ENCODE results near the gene RPRD1B.

Gene RPRD1B

GRCh38 chr20:38139977-38140753 lies 106.6 kb downstream of the RPRD1B start:
- TF ChIP-seq EZH2 (IDR thresholded peaks at IDR 0.05; ENCODE audit: borderline replicate concordance, low read length), result no peak
- no peak for TF ChIP-seq CTCF (IDR thresholded peaks at IDR 0.05; ENCODE audit: low read length)
- H3K4me2 ChIP-seq (ENCODE audit: low read length), result no peak overlapping the region
- H2AFZ ChIP-seq (ENCODE audit: low read length), result no peak overlapping the region
- no peaks in the 10 kb centered on the region for H3K79me2 ChIP-seq (ENCODE audit: insufficient read depth, low read length)
- no peaks in the 10 kb centered on the region for H3F3A ChIP-seq (ENCODE audit: insufficient read depth, low read length)
- H3K36me3 ChIP-seq (ENCODE audit: insufficient read depth, low read length), result no peaks in the 10 kb centered on the region
- H3K4me3 ChIP-seq (ENCODE audit: low read depth, low read length, poor library complexity, severe bottlenecking), result no peak overlapping the region
- H3K9me2 ChIP-seq (ENCODE audit: low read depth, low read length), result no peaks in the 10 kb centered on the region
- no peaks in the 10 kb centered on the region for H4K20me1 ChIP-seq (ENCODE audit: insufficient read depth, low read length)
- H3K27me3 ChIP-seq (ENCODE audit: insufficient read depth, low read length), result no peaks in the 10 kb centered on the region
- H3K27ac ChIP-seq (ENCODE audit: low read depth, low read length, poor library complexity, severe bottlenecking), result no peak overlapping the region
- no peaks in the 10 kb centered on the region for H3K4me1 ChIP-seq (ENCODE audit: insufficient read depth, low read length, severe bottlenecking)
- H3K9me3 ChIP-seq (ENCODE audit: low read length), result no peaks in the 10 kb centered on the region
- H3K9ac ChIP-seq (ENCODE audit: low read length), result no peak overlapping the region

- no peaks in the 10 kb centered on the region for H4K20me1 ChIP-seq (ENCODE audit: insufficient read depth, low read length)
- no peaks in the 10 kb centered on the region for H3K36me3 ChIP-seq (ENCODE audit: insufficient read depth, low read length)
- H3K27ac ChIP-seq (ENCODE audit: low read depth, low read length, poor library complexity, severe bottlenecking), result no peak overlapping the region
- H3K9me2 ChIP-seq (ENCODE audit: low read depth, low read length), result no peaks in the 10 kb centered on the region
- H2AFZ ChIP-seq (ENCODE audit: low read length), result no peak overlapping the region
- no peak overlapping the region for H3K4me2 ChIP-seq (ENCODE audit: low read length)
- no peaks in the 10 kb centered on the region for H3F3A ChIP-seq (ENCODE audit: insufficient read depth, low read length)
- H3K4me1 ChIP-seq (ENCODE audit: insufficient read depth, low read length, severe bottlenecking), result no peaks in the 10 kb centered on the region
- H3K9ac ChIP-seq (ENCODE audit: low read length), result no peak overlapping the region
- no peak overlapping the region for H3K4me3 ChIP-seq (ENCODE audit: low read depth, low read length, poor library complexity, severe bottlenecking)
- H3K27me3 ChIP-seq (ENCODE audit: insufficient read depth, low read length), result no peaks in the 10 kb centered on the region
- TF ChIP-seq EZH2 (IDR thresholded peaks at IDR 0.05; ENCODE audit: borderline replicate concordance, low read length) (no peak), CTCF (IDR thresholded peaks at IDR 0.05; ENCODE audit: low read length) (no peak)
- no peaks in the 10 kb centered on the region for H3K79me2 ChIP-seq (ENCODE audit: insufficient read depth, low read length)
- H3K9me3 ChIP-seq (ENCODE audit: low read length), result no peaks in the 10 kb centered on the region
These were observed 107.8 kb downstream of the RPRD1B start for GRCh38 chr20:38141204-38141888.

Measured in OCI-LY1 (cell line).